Activated naive CD8-positive, alpha-beta T cell treated with anti-CD3 and anti-CD28 coated beads, Interleukin-2, amount 50 U/mL, for 24 hours (primary cell): ENCODE results near the gene TUFT1.

Experiments used
- ATAC-seq: fragments of 150-1000 bp; cut with Tn5 transposase; one replicate; pipeline ENCODE4 v1.10.0; 2021
- DNase-seq: peaks from one replicate; pipeline ENCODE4 v3.0.0; 2021
- H3K27ac Mint-ChIP-seq: one replicate; pipeline ENCODE4 v1.8.0; 2021; ENCODE audit warnings: mild to moderate bottlenecking, mixed read lengths
- H3K27me3 Mint-ChIP-seq: one replicate; pipeline ENCODE4 v1.8.0; 2021; ENCODE audit warnings: mixed read lengths
- H3K36me3 Mint-ChIP-seq: one replicate; pipeline ENCODE4 v1.8.0; 2021; ENCODE audit warnings: low read depth, mixed read lengths
- H3K4me1 Mint-ChIP-seq: one replicate; pipeline ENCODE4 v1.8.0; 2021; ENCODE audit warnings: mixed read lengths
- H3K4me3 Mint-ChIP-seq: one replicate; pipeline ENCODE4 v1.8.0; 2021; ENCODE audit warnings: mild to moderate bottlenecking, moderate library complexity, mixed read lengths
- H3K9me3 Mint-ChIP-seq: one replicate; pipeline ENCODE4 v1.8.0; 2021; ENCODE audit warnings: mixed read lengths

Gene TUFT1

DNA sequence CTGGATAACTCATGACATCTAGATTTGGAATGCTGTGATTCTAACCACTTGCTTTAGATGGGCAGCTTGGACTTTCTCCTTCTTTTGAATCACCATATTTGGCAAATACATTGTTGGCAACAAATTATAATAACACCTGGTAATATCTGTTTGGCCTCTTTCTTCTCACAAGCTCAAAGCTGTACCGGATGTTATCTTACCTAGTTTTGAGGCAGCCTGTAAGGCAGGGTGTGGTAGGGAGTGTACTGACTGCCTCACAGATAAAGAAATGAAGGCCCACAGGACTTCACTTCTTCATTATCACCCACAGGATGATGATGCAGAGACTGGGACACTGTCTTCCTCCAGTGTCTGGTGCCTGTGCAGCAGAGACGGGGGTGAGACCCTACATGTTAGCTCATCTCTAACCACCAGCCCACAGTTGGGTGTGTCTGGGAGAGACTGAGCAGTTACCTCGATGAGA is 28.5 kb downstream of the TUFT1 start:
- peak; percentile 69 for ATAC-seq
- H3K4me1 Mint-ChIP-seq = peaks cover 3% of the 10 kb centered on the region
- H3K9me3 Mint-ChIP-seq = no peaks in the 10 kb centered on the region
- no peaks in the 10 kb centered on the region for H3K27me3 Mint-ChIP-seq
- H3K4me3 Mint-ChIP-seq = no peak overlapping the region
- no peak overlapping the region for H3K27ac Mint-ChIP-seq
- H3K36me3 Mint-ChIP-seq = no peaks in the 10 kb centered on the region
- no peak for DNase-seq

DNA sequence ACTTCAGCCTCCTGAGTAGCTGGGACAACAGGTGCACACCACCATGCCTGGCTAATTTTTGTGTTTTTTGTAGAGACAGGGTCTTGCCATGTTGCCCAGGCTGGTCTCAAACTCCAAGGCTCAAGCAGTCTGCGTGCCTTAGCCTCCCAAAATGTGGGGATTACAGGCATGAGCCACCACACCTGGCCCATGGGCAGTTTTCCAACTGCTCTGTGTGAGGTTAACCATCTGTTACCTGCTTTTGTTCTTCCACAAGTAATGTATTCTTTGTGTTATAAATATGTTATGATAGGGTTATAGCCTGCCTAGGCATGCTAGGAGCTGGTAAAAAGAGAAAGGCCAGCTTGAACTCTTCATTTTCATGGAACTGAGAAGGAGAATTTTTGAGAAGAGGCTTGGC is 30.7 kb downstream of the TUFT1 start:
- H3K4me3 Mint-ChIP-seq = no peak overlapping the region
- H3K27ac Mint-ChIP-seq = no peak overlapping the region
- no peaks in the 10 kb centered on the region for H3K9me3 Mint-ChIP-seq
- ATAC-seq (no peak), DNase-seq (no peak)
- peaks cover 15% of the 10 kb centered on the region for H3K4me1 Mint-ChIP-seq
- no peaks in the 10 kb centered on the region for H3K27me3 Mint-ChIP-seq
- no peaks in the 10 kb centered on the region for H3K36me3 Mint-ChIP-seq

DNA sequence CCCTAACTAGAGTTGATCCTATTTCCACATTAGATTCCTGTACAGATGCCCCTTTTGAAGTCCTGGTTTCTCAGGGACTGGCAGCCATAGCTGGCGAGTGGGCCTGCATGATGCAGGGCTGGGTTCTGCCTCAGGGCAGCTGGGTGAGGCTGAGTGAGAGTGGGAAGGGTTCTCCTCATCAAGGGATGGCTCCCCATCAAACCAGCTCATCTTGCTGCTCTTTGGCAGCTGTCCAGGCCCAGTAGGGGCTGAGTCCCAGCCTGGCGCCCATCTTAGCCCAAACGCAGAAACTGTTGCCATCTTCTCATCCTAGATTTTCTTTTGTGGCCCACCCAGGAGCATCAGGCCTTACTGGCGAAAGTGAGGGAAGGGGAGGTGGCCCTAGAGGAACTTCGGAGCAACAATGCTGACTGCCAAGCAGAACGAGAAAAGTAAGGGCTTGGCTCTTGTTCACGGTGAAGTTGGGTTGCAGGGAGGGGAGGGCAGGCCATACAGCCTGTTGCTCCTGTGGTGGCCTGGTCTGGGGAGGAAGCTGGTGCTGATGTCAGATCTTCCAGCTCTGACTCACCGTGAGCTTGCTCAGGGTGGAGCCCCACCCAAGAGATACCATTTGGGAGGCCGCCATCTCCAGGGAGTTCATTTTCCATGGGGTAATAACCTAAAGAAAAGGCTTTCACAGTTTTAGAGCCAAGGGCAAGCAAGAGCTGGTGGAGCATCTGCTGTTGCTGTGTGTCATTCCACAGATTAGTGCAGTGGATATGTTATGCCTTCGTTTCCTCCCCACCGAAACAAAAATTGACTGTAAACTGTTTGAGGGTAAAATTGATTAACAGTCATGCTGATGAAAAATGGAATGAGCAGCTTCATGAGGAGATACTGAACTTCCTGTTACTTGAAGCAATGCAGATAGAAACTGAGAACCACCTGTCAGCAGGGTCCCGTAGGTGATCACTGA is 34.7 kb downstream of the TUFT1 start:
- Mint-ChIP-seq H3K27me3 (no peaks in the 10 kb centered on the region), H3K36me3 (no peaks in the 10 kb centered on the region), H3K9me3 (no peaks in the 10 kb centered on the region), H3K4me1 (peaks cover 13% of the 10 kb centered on the region), H3K4me3 (no peak overlapping the region), H3K27ac (peak overlapping the region; percentile 16)
- DNase-seq = peak; percentile 50
- peak; percentile 97 for ATAC-seq

DNA sequence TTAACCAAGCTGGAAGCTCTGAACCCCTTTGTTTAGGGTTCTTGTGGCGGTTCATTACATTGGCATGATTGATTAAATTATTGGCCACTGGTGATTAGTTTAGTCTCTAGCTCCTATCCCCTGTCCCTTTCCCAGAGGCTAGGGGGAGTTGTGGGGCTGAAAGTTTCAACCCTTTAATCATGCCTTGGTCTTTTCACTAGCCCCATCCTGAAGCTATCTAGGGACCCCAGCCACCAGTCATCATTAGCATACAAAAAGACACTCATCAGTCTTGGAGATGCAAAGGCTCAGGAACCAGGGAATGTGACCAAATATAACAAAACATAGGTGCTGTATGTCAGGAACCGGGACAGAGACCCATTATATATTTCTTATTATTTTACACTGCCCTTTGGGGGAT is 37.1 kb downstream of the TUFT1 start:
- H3K4me3 Mint-ChIP-seq = no peak overlapping the region
- no peaks in the 10 kb centered on the region for H3K9me3 Mint-ChIP-seq
- no peak overlapping the region for H3K27ac Mint-ChIP-seq
- H3K27me3 Mint-ChIP-seq = no peaks in the 10 kb centered on the region
- peaks cover 13% of the 10 kb centered on the region for H3K4me1 Mint-ChIP-seq
- DNase-seq (no peak), ATAC-seq (no peak)
- H3K36me3 Mint-ChIP-seq = no peaks in the 10 kb centered on the region

DNA sequence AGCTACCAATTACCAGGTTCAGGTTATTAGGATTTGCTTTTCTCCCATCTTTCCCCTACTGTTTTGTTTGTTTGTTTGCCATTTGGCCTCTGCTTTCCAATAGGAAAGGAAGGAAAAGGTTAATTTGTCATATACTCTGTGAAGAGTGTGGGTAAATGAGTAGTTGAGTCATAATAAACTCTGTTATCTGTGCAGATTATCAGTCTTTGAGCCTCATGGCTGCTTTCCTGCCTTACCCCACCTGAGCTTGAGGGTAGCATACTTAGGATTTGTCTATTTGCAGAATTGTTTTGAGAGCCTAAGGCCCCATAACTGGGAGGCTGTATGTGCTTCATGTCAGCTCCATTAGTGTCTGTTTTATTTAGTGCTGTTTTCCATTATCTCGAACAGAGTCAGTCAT is 38.8 kb downstream of the TUFT1 start:
- Mint-ChIP-seq H3K9me3 (no peaks in the 10 kb centered on the region), H3K27me3 (no peaks in the 10 kb centered on the region), H3K4me3 (no peak overlapping the region), H3K36me3 (no peaks in the 10 kb centered on the region), H3K27ac (no peak overlapping the region), H3K4me1 (peaks cover 13% of the 10 kb centered on the region)
- ATAC-seq = no peak
- DNase-seq = no peak

DNA sequence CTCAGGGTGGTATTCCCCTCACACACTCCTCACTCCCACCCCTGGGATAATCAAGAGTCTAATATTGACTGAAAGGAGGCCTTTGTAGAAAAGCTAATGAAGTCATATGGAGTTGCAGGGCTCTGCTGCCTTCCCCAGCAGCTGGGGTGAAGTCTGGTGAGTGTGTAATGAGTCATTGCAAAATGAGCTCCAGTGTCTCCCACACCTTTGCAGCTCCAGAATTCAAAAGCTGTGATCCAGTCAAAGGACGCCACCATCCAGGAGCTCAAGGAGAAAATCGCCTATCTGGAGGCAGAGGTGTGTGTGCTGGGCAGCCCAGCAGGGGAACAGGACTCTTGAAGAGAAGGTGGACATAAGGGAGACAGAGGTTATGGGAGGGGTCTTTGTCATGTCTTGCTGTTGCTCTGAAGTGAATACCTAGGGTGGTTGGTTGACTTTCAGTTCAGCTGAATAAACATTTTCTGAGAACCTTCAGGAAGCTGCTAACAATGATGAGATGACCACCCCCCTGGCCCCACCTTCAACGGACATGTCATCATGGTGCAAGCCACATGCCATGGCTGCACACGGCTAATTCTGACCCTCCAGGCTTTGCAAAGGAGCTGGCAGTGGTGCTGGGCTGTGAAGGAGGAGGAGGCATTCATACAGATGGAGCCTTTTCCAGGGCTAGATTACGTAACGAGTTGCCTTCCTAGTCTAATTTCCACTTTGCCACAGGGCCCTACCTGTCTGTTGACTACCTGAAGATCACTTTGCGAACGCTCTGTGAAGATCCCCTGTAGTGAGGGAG is 39.5 kb downstream of the TUFT1 start:
- Mint-ChIP-seq H3K9me3 (no peaks in the 10 kb centered on the region), H3K36me3 (no peaks in the 10 kb centered on the region), H3K4me1 (peaks cover 12% of the 10 kb centered on the region), H3K27ac (no peak overlapping the region), H3K27me3 (no peaks in the 10 kb centered on the region), H3K4me3 (no peak overlapping the region)
- ATAC-seq (no peak), DNase-seq (no peak)

DNA sequence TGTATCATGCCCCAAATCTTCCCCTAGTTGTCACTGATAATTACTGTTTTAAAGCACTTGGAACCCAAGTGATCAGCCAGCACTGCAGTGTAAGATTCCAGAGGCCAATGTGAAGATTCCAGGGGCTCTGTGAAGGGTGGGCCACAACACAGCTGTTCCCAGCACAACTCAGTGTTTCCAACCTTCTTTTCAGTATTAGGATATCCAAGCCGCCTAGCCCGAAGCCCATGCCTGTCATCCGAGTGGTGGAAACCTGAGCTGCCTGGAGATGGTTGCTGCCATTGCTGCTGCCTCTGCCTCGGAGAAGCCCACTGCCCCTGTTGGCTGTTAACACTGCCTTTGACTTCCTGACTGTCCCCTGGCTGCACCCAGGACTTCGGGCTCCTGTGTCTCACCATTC is 41.3 kb downstream of the TUFT1 start:
- ATAC-seq = no peak
- DNase-seq = no peak

DNA sequence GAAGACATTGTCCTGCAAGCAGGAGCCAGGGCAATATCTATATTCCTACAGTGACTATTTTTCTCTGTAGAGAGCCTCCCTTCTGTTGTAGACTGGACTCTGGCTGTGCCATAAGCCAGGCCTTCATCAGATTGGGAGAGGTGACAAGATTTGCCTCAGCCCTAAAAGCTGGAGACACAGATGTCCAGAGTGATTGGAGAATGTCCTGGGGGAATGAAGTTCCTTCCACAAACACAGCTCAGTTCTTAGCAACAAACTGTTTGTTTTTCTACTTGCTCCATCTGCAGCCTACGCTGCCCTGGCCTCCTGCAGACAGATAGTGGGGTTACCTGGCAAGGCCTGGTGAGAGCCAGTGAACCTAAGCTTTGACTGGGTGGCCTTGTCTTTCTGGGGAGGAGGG is 41.8 kb downstream of the TUFT1 start:
- ATAC-seq = no peak
- Mint-ChIP-seq H3K36me3 (no peaks in the 10 kb centered on the region), H3K27ac (no peak overlapping the region)

More for the DNA sequence above, 41.3 kb downstream of the TUFT1 start:
- no peak overlapping the region for H3K4me3 Mint-ChIP-seq
- H3K4me1 Mint-ChIP-seq = no peaks in the 10 kb centered on the region
- H3K36me3 Mint-ChIP-seq = no peaks in the 10 kb centered on the region
- no peaks in the 10 kb centered on the region for H3K9me3 Mint-ChIP-seq
- no peaks in the 10 kb centered on the region for H3K27me3 Mint-ChIP-seq
- no peak overlapping the region for H3K27ac Mint-ChIP-seq

DNA sequence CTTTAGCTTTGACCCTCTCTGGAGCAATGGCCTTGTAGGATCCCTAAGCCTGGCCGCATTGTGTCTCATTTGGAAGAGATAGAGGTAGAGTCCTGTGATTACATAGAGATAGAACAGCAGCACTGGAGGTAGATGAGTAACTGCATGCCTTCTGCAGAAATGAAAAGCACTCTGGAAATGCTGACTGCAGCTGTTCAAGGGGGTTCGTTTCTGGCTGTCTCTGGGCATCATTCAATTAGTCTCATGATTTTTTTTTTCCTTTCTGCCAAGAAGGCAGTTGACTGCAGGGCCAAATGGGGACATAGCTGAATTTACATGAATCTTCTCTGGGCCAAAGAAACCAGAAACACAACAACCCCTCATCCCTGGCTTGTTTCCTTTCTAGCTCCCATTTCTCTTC is 43.7 kb downstream of the TUFT1 start:
- Mint-ChIP-seq H3K36me3 (no peaks in the 10 kb centered on the region), H3K9me3 (no peaks in the 10 kb centered on the region), H3K4me3 (no peak overlapping the region), H3K27ac (no peak overlapping the region), H3K27me3 (no peaks in the 10 kb centered on the region), H3K4me1 (no peaks in the 10 kb centered on the region)
- ATAC-seq (no peak), DNase-seq (no peak)

More for the DNA sequence above, 41.8 kb downstream of the TUFT1 start:
- DNase-seq = no peak
- H3K9me3 Mint-ChIP-seq = no peaks in the 10 kb centered on the region
- H3K27me3 Mint-ChIP-seq = no peaks in the 10 kb centered on the region
- no peak overlapping the region for H3K4me3 Mint-ChIP-seq
- H3K4me1 Mint-ChIP-seq = no peaks in the 10 kb centered on the region

DNA sequence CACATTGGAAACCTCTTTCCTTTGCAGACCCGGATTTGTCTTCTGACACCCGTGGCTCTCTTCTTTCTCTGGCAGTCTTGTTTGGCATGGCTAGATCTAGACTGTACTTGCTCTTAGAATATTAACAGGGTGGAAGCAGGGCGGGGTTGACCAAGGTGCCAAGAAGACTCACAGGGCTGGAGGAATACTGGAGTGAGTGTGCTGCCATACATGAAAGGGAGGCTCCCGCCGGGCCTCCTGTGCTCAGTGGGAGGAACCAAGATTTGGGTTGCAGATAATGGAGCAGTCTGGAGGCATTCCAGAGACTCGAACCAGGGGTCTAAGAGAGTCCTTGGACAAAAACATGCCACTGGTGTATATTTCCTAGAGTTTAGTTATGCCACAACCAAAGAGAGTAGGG is 44.2 kb downstream of the TUFT1 start:
- ATAC-seq (no peak), DNase-seq (no peak)
- no peaks in the 10 kb centered on the region for H3K36me3 Mint-ChIP-seq

DNA sequence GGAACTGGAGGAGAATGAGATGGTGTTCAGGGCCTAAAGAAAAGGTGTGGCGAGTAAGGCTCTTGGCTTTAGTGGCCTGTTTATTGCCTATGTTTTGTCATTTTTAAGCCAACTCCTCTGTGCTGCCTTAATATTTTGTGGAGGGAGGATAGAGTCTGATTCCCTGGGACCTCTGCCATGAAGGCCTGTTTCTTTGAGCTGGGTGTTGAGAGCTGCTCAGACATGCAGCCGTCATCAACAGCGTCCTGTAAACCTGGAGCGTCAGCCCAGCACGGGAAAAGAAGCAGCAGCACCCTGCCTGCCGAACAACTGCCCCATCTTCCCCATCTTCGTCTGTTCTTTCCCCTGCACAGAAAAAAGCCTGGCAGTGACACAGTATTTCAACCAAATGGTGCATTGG is 44.7 kb downstream of the TUFT1 start:
- no peaks in the 10 kb centered on the region for H3K9me3 Mint-ChIP-seq
- no peaks in the 10 kb centered on the region for H3K4me1 Mint-ChIP-seq
- H3K27me3 Mint-ChIP-seq = no peaks in the 10 kb centered on the region
- no peak overlapping the region for H3K4me3 Mint-ChIP-seq
- no peaks in the 10 kb centered on the region for H3K36me3 Mint-ChIP-seq
- no peak overlapping the region for H3K27ac Mint-ChIP-seq
- DNase-seq = no peak
- no peak for ATAC-seq

More for the DNA sequence above, 44.2 kb downstream of the TUFT1 start:
- H3K27ac Mint-ChIP-seq = no peak overlapping the region
- no peaks in the 10 kb centered on the region for H3K27me3 Mint-ChIP-seq
- H3K4me1 Mint-ChIP-seq = no peaks in the 10 kb centered on the region
- no peak overlapping the region for H3K4me3 Mint-ChIP-seq
- H3K9me3 Mint-ChIP-seq = no peaks in the 10 kb centered on the region

DNA sequence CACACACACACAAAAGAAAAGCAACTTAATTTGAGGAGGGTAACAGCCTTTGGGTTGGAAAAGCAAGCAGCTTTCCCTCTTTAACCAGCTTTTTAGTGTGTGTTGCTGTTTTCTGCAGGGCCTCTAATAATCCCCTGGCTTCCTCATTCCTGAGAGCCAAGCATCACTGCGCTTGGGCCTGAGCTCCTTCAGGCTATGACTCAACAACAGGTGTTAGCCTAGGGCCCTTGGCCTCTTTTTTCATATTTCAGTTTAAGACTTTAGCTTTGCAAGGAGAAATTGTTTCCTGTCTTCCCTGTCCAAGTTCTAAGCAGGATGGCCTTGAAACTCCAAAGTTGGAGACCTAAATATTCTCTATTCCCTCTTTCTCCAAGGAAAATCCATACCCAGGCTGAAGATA is 45.5 kb downstream of the TUFT1 start:
- Mint-ChIP-seq H3K36me3 (no peaks in the 10 kb centered on the region), H3K9me3 (no peaks in the 10 kb centered on the region), H3K4me3 (no peak overlapping the region)

DNA sequence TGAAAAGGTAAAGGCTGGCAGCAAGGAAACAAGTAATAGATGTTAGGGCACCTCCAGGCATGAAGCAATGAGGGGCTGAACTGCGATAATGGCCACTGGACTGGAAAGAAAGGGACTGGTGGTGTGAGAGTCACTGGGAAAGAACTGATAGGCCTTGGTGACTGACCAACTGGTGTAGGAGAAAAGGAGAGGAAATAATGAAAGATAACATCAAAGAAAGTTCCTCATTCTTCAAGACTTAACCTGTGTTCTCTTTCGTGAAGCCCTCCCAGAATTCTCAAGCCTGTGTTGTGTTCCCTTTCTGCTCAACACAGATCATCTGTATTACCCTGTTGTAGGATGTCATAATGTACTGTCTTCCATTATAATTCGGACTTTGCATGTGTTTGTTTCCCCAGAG is 50.9 kb downstream of the TUFT1 start:
- ATAC-seq = no peak
- no peaks in the 10 kb centered on the region for H3K9me3 Mint-ChIP-seq
- no peak overlapping the region for H3K27ac Mint-ChIP-seq
- no peak for DNase-seq
- H3K36me3 Mint-ChIP-seq = no peaks in the 10 kb centered on the region
- peaks cover 12% of the 10 kb centered on the region for H3K27me3 Mint-ChIP-seq
- no peak overlapping the region for H3K4me3 Mint-ChIP-seq
- peaks cover 6% of the 10 kb centered on the region for H3K4me1 Mint-ChIP-seq

More for the DNA sequence above, 45.5 kb downstream of the TUFT1 start:
- DNase-seq (no peak), ATAC-seq (no peak)
- H3K27me3 Mint-ChIP-seq = peaks cover 2% of the 10 kb centered on the region
- no peaks in the 10 kb centered on the region for H3K4me1 Mint-ChIP-seq
- no peak overlapping the region for H3K27ac Mint-ChIP-seq

DNA sequence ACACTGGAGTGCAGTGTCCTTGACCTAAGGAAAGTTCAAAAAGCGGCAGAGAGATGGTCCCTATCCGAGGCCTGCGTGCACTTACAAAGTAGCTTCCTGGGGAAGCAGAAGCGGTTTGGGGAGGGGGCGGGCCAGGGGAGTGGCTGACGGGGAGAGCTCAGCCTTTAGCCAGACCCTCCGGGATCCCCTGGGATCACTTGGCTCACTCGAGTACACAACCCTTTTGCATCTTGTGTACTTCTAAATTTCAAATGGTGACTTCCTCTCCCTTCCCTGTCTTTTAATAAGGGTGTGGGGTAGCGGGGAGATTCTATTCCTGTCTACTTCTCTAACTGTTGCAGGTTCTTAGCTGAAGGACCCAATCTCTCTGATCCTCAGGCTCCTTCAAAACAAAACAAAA is 53.6 kb downstream of the TUFT1 start:
- no peak for DNase-seq

DNA sequence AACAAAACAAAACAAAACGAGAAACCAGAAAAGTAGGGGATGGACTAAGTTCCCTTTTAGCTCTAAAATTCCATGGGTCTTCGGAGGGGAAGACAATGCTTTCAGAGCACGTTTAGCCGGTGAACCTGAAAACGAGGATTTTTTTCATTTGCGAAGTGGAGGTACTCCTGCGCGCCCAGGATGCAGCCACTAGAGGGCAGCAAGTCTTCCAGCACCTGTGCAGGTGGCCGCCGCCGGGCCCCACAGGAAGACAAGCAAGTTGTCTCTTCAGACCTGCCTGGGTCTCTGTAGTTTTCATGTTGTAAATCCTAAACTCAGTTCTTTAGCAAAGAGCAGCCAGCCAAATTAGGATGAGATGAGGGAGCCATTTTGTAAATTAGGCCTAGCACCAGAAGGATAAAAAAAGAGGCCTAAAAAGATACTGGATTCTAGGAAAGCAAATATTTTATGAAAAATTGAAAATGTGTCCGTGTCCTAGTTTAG is 54.1 kb downstream of the TUFT1 start:
- ATAC-seq = peak; percentile 90
- Mint-ChIP-seq H3K9me3 (no peaks in the 10 kb centered on the region), H3K4me3 (peak overlapping the region; percentile 19), H3K27me3 (peaks cover 12% of the 10 kb centered on the region), H3K36me3 (no peaks in the 10 kb centered on the region), H3K4me1 (peaks cover 6% of the 10 kb centered on the region), H3K27ac (no peak overlapping the region)
- peak; percentile 86 for DNase-seq

More for the DNA sequence above, 53.6 kb downstream of the TUFT1 start:
- ATAC-seq = no peak
- Mint-ChIP-seq H3K27ac (no peak overlapping the region), H3K36me3 (no peaks in the 10 kb centered on the region), H3K4me1 (peaks cover 6% of the 10 kb centered on the region), H3K27me3 (peaks cover 12% of the 10 kb centered on the region), H3K9me3 (no peaks in the 10 kb centered on the region), H3K4me3 (peak overlapping the region; percentile 19)
